Mammary epithelial cell (primary cell): ENCODE results near the gene DUSP22.

Source experiments
- CTCF ChIP-seq, 2 donors: IDR thresholded peaks in 1 of 2; conservative IDR thresholded peaks in 1 of 2; 2 replicates each; pipeline ENCODE4 v1.5.1; 2011 to 2012; ENCODE audit warnings: inconsistent platforms in 2 of 2, low read length in 2 of 2, mild to moderate bottlenecking in 2 of 2, control low read depth in 1 of 2, low read depth in 1 of 2; ENCODE audit not compliant: insufficient read depth in 1 of 2; ENCODE audit errors: extremely low read depth in 1 of 2
- EZH2 ChIP-seq: IDR thresholded peaks from 2 replicates; pipeline ENCODE4 v1.6.1; 2012; ENCODE audit warnings: low read length, inconsistent platforms, borderline replicate concordance

GRCh38 chr6:298233-299103, 6.2 kb downstream of the DUSP22 start:
- TF ChIP-seq CTCF (conservative IDR thresholded peaks at IDR 0.05 in 1 of 2, IDR thresholded peaks at IDR 0.05 in 1 of 2; ENCODE audit: extremely low read depth in 1 of 2, insufficient read depth in 1 of 2, low read depth in 1 of 2, low read length in 2 of 2) (no peak), EZH2 (no peak)
